AG09319 (cell line): ENCODE results near the gene CNGA4.
"Not testable (repeated sequence)": the region's sequence is repeated elsewhere in the genome, so short reads cannot be mapped to it uniquely, and the experiment has no call there.

ENCODE experiments used
- DNase-seq: peaks from one replicate; pipeline ENCODE4 v3.0.0-alpha.2; 2010; ENCODE audit warnings: low read depth; ENCODE audit errors: extremely low read depth
- TF ChIP-seq, protein P1 (sequence below): IDR thresholded peaks from 2 replicates; pipeline ENCODE4 v1.5.1; 2011; ENCODE audit warnings: low read depth, mild to moderate bottlenecking, inconsistent platforms, low read length, moderate library complexity

The CNGA4 gene

DNA sequence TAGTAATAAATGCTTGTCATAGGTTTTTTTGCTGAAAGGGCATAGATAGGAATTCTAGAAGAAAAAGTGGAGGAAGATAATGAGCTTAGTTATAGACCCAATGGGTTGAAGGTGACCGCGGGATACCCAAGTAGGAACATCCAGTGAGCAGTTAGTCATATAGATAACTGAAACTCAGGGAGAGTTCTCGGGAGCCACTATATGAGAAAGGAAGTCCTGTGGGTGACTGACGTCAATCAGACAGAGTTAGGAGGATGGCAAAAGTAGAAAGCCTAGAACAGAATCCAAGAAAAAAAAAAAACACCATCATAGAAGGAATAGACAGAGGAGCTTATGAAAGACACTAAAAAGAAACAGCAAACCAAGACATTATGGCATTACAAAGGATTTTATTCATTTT is 1.6 kb upstream of the CNGA4 start:
- DNase-seq: no peak
- TF ChIP-seq, protein P1, sequence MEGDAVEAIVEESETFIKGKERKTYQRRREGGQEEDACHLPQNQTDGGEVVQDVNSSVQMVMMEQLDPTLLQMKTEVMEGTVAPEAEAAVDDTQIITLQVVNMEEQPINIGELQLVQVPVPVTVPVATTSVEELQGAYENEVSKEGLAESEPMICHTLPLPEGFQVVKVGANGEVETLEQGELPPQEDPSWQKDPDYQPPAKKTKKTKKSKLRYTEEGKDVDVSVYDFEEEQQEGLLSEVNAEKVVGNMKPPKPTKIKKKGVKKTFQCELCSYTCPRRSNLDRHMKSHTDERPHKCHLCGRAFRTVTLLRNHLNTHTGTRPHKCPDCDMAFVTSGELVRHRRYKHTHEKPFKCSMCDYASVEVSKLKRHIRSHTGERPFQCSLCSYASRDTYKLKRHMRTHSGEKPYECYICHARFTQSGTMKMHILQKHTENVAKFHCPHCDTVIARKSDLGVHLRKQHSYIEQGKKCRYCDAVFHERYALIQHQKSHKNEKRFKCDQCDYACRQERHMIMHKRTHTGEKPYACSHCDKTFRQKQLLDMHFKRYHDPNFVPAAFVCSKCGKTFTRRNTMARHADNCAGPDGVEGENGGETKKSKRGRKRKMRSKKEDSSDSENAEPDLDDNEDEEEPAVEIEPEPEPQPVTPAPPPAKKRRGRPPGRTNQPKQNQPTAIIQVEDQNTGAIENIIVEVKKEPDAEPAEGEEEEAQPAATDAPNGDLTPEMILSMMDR: no peak

DNA sequence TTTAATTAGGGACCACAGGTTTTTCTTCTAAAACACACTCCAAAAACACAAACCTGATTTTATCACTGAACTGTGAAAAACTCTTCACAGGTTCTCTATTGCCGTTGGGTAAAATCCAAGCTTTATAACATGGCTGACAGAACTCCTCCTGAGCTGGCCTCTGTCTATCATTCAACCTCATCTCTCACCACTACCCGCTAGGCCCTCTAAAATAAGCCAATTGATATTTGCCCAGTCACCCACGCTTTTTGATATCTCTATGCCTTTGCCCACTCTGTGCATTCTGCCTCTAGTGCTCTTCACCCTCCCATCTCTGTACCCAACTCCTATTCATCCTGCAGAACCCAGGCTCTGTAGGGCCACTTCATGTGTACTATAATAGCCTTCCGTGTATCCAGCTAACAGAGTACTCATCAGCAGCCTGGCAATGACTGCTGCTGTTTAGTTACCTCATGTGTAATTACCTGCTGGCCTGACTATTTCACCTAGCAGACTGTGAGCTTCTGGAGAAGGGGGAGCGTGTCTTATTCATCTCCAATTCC is 1.1 kb upstream of the CNGA4 start:
- TF ChIP-seq, protein P1: no peak
- no peak for DNase-seq

DNA sequence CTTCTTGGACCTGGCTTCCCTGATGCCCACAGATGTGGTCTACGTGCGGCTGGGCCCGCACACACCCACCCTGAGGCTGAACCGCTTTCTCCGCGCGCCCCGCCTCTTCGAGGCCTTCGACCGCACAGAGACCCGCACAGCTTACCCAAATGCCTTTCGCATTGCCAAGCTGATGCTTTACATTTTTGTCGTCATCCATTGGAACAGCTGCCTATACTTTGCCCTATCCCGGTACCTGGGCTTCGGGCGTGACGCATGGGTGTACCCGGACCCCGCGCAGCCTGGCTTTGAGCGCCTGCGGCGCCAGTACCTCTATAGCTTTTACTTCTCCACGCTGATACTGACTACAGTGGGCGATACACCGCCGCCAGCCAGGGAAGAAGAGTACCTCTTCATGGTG is 1.2 kb downstream of the CNGA4 start:
- TF ChIP-seq, protein P1: no peak
- no peak for DNase-seq

DNA sequence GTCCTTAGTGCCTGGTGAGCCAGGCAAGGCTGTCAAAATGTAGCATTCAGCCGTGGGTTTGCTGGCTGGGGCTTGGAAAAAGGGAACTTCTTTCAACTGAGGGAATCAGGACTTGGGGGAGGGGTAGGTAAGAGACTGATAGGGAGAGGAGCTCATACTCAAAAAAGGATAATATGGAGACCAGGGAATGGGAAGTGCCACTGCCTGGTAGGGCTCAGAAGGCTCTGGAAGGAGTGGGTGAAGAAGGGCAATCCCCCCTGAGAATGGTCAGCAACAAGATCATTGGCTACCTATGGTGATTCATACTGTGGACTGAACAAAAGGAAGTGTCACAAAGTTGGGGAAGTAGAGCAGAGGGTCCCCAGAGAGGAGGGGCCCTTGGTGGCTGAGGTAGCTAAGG is 1.9 kb downstream of the CNGA4 start:
- TF ChIP-seq, protein P1: no peak
- DNase-seq: no peak

DNA sequence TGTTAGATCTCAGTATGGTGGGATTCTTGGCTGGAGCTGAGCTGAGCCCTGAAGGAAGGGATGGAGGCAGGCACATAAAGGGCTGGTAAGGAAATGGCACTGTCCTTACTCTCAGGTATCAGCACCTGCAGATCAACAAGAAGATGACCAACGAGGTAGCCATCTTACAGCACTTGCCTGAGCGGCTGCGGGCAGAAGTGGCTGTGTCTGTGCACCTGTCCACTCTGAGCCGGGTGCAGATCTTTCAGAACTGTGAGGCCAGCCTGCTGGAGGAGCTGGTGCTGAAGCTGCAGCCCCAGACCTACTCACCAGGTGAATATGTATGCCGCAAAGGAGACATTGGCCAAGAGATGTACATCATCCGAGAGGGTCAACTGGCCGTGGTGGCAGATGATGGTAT is 2.4 kb downstream of the CNGA4 start:
- TF ChIP-seq, protein P1: no peak
- no peak for DNase-seq

DNA sequence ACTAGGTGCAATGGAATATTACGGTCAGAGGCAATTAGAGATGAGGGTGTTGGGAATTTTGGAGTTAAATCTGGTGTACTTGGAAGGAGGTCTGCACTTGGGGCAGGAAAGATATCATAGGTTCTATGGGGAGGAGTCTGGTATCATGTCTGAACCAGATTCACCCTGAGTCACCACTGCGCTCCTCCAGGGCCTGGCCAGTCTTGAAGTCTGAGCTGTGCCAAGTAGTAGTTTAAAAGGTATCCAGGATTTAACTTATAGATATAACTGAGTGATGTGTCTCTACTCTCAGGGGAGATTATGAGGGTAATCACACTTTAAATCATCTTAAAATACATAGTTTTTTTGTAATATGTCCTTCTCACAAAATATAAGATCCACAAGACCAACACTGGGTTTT is 6.6 kb downstream of the CNGA4 start:
- TF ChIP-seq, protein P1: no peak

DNA sequence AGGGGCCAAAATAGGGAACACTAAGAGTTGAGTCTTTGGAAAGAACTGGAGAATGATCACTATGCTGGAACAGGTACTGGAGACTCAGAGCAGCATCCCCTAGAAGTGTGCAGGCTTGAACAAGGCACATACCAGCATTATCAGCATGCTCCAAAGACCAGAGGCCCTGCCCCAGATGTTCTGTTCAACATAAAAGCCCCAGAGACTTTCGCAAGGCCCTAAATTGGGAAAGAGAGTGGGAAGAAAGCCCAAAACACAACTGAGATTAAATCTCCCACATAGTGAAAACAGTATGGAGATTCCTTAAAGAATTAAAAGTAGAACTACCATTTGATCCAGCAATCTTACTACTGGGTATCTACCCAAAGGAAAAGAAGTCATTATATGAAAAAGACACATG is 9.4 kb downstream of the CNGA4 start:
- TF ChIP-seq, protein P1: no peak
- DNase-seq: peak; percentile 15

More for the DNA sequence above, 6.6 kb downstream of the CNGA4 start:
- no peak for DNase-seq

DNA sequence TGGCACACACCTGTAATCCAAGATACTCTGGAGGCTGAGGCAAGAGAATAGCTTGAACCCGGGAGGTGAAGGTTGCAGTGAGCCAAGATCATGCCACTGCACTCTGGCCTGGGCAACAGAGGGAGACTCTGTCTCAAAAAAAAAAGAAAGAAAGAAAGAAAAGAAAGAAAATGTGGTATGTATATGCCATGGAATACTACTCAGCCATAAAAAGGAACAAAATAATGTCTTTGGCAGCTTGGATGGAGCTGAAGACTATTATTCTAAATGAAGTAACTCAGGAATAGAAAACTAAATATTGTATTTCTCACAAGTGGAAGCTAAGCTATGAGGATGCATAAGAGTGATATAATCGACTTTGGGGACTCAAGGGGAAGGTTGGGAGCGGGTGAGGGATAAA is 10.0 kb downstream of the CNGA4 start:
- not testable (repeated sequence) for DNase-seq
